Vagina (tissue), 2 donors: ENCODE data around the gene RSPO4.

Source experiments
- CTCF ChIP-seq, 3 experiments: fragments of 450-650 bp in 2 of 3; fragments of 200-600 bp in 1 of 3; sonication (generic) in 1 of 3; IDR thresholded peaks; one replicate each; pipeline ENCODE4 v1.5.1; 2017 to 2019; ENCODE audit warnings: antibody characterized with exemption in 3 of 3, mild to moderate bottlenecking in 2 of 3, moderate library complexity in 2 of 3
- POLR2AphosphoS5 ChIP-seq, 2 donors: sonication (generic); formaldehyde crosslinking; IDR thresholded peaks; one replicate each; pipeline ENCODE4 v1.9.0; 2017; ENCODE audit warnings: antibody characterized with exemption in 2 of 2, mild to moderate bottlenecking in 2 of 2, low read depth in 1 of 2; ENCODE audit not compliant: insufficient read depth in 1 of 2

- TF ChIP-seq POLR2AphosphoS5 (IDR thresholded peaks at IDR 0.05; ENCODE audit: insufficient read depth in 1 of 2, low read depth in 1 of 2), result no peak
- TF ChIP-seq CTCF (IDR thresholded peaks at IDR 0.05), result no peak
Measured at GRCh38 chr20:973785-974194, 28.3 kb downstream of the RSPO4 start.
